ENCODE results near the gene RAB27A. TPM values are rescaled to one million over a fixed set of nuclear protein-coding genes. Genes with fewer than 3 reads are reported as not detected.
"Not testable (repeated sequence)": the region's sequence is repeated elsewhere in the genome, so short reads cannot be mapped to it uniquely, and the experiment has no call there.

Gene RAB27A
- polyA plus RNA-seq, 10 donors, result 6.3 to 10.3 (median 7.3) TPM

DNA sequence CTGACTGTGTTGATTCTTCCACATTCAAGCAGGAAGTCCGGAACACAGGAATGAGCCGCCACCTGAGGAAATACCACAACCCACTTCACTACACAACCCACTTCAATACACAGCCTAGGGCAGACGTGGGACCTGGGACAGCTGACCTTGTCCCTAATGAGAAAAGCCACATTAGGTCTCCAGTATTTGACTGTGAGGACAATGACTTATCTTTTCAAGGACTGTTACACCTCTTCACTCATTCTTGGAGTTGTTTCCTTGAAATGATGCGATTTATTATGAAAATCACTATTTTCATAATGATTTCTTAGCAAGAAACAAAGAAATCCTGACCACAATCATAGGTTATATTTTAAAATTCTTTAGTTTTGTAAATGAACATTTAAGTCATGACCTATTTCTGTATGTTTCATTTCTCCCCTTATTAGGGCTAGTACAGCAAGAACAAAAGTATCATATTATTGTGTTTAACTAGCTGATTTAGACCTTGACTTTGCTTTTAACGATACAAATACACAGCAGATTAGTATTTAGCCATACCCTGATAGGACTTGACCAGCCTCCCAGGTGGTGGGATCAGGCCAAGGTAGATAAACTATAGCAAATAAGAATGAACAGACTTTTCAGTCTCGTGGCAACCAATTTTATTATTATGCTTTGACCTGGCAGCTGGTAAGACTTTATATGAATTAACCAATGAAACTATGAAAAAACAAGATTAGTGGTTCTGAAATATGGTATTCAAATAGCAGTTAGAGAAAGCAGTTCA, 6.0 kb downstream of the RAB27A start:
- no peak for DNase-seq

- DNase-seq, result no peak
Observed at GRCh38 chr15:55282284-55282833, 7.3 kb downstream of the RAB27A start.

GRCh38 chr15:55281517-55282228, 7.9 kb downstream of the RAB27A start:
- no peak for DNase-seq

- not testable (repeated sequence) for DNase-seq
Observed at GRCh38 chr15:55280589-55280988, 9.0 kb downstream of the RAB27A start.

DNA sequence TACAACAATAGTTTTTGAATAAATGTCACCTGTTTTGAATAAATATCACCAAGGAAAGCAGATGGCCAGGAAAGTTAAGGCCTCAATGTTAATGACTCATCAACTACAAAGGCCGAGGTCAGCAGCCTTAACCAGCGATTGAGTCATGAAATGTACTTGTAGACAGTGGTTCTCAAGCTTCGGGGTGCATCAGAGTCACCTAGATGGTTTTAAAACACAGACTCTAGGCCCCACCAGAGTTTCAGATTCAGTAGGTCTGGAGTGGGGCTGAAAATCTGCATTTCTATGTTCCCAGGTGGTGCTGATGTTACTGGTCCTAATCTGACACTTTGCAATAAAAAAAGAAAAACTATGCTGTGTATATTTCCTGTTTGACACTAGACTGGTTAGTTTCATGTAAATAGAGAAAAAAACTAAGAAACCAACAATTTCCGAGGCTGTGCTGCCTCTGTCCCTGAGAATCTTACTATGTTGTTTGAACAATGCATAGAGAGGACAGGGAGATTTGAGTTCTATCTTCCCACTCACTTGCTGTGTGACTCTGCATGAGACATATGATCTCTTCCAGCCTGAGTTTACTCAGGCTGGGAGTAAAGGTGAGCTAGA, 9.8 kb downstream of the RAB27A start:
- DNase-seq, result no peak

DNA sequence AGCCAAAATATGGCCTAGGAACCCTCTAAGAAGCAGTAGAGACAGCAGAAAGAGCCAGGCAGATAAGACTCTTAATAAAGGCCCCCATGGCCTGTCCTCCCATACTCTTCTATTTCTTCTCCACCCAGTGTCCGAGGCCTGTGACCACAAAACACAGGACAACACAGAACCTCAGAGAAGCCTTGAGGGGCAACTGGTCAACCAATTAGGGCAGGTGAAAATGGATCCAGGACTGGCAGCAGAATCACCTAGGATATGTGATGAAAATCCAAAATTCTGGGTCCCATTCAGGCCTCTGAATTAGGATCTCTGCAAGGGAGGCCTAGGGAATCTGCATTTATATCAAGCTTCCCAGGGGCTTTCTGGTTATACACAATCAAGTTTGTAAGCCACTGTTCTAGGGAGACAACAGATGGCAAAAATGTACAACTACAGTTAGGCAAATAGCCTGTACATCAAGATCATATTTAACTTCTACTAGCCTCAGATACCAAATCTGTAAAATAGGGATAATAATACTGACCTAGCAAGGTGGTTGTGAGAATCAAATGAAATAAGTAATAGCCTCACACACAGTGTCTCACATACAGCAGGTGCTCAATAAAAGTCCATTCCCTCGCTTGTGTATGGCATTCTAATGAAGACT, 10.4 kb downstream of the RAB27A start:
- no peak for DNase-seq

DNA sequence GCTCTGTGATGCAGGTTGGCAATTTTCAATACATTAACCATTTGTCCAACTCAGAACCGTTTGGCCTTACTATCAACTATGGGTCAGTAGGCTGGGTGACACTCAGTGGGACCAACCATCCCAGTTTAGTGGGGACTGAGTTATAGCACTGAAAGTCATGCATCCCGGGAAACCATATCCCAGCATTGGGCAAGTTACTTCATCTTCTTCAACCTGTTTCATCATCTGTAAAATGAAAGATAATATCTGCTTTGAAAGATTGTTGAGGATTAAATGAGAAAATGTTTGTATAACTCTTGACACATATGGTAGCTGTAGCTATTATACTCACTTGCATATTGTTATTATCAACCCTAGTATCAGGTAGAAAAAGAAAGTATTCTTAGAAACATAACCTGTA, 11.9 kb downstream of the RAB27A start:
- no peak for DNase-seq

DNA sequence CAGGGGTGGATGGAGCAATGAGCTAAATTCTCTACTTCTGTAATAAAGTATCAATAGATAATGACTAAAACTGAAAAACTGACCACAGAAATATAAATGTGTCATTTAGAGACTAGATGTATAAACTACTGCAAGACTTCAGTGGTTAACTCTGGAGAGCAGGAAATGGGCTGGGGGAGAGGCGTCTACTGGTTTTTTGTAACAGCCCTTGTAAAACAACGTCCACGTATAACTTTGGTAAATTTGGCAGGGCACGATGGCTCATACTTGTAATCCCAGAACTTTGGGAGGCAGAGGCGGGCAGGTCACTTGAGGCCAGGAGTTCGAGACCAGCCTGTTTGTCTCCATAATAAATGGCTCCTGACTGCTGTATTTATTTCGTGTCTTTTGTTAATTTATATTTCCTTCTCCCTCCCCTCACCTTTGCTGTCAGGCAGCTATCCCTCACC, 12.5 kb downstream of the RAB27A start:
- DNase-seq, result no peak

- no peak for DNase-seq
Observed at GRCh38 chr15:55276324-55276723, 13.3 kb downstream of the RAB27A start.

DNA sequence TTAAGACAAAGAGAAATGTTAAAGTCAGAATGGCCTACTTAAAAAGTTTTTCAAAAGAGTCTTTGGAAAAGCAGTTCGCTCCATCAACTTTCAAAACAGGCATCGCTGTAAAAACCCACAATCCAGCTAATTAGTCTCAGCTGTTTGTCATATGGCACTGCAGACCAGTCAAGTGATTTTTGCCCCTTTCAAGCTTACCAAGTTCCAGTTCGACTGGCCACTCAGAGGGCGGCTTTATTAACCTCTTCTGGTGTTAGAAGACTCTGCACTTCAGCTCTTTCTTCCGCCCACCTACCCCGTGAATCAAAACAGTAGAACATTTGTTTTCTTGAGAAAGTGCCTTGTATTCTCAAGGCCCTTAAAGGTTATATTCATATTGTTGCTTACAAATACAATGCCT, 19.3 kb downstream of the RAB27A start:
- no peak for DNase-seq

DNA sequence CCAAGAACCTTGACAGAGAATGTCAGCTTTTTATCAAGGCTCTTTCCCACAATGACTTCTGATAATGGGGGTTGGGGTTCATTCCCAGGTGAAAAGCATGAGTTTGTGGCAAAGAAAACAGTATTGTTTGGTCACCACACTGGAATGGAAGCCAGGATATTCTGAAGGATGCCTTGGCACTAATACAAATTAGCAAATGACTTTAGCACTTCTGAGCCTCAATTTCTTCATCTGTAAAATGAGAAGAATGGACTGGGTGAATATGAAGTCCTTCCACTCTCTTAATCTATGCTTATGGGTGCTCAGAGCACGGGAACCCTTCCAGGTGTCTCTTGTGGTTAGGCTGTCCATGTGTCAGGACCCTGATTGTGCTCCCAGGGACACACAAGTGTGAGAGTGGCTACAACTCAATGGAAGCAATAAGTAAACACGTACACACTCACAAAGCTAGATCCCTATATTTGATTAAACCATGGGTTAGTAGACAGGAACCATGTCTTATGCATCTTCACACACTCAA, 21.4 kb downstream of the RAB27A start:
- DNase-seq, result no peak

GRCh38 chr15:55267401-55268175, 22.0 kb downstream of the RAB27A start:
- peak in 1 of 3 donors; percentile 22 for DNase-seq

DNA sequence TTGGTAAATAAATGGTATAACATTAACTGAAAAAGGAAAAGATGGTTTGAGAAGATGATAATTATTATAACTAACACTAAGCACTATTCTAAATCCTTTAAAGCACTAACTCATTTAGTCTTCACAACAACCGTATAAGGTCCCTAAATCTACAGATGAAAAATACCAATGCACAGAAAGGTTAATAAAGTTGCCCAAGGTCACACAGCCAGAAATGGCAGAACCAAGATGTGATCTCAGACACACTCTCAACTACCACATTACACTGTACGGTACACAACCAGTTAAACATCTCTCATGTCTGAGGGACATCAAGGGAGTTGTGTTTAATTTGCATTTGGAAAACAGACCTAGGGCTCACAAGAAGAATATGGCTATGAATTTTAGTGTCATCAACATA, 23.1 kb downstream of the RAB27A start:
- no peak for DNase-seq

DNA sequence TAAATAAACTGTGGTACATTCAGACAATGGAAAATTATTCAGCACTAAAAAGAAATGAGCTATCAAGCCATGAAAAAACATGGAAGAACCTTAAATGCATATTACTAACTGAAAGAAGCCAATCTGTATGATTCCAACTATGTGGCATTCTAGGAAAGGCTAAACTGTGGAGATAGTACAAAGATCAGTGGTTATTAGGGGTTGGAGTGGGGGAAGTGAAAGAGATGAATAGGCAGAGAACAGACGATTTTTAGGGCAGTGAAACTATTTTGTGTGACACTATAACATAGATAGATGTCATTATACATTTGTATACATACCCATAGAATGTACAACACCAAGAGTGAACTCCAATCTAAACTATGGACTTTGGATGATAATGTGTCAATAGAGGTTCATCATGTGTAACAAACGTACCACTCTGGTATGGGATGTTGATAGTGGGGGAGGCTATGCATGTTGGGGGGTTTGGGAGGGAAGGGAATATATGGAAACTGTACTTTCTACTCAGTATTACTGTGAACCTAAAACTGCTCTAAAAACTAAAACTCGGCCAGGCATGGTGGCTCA, 29.0 kb downstream of the RAB27A start:
- DNase-seq, result no peak

DNA sequence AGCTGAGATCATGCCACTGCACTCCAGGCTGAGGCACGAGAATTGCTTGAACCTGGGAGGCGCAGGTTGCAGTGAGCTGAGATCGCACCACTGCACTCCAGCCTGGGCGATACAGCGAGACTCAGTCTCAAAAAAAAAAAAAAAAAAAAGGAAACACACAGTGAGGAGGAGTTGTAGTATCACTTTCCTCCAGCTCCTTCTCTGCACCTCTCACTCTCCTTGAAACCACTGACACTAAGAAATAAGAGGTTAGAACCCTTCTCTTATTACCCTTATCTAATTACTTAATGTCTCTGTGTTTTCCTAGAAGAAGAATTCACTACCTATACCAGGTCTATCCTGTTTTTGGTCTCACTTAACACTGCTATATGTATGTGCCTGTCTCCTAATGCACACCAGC, 31.7 kb downstream of the RAB27A start:
- DNase-seq, result no peak

DNA sequence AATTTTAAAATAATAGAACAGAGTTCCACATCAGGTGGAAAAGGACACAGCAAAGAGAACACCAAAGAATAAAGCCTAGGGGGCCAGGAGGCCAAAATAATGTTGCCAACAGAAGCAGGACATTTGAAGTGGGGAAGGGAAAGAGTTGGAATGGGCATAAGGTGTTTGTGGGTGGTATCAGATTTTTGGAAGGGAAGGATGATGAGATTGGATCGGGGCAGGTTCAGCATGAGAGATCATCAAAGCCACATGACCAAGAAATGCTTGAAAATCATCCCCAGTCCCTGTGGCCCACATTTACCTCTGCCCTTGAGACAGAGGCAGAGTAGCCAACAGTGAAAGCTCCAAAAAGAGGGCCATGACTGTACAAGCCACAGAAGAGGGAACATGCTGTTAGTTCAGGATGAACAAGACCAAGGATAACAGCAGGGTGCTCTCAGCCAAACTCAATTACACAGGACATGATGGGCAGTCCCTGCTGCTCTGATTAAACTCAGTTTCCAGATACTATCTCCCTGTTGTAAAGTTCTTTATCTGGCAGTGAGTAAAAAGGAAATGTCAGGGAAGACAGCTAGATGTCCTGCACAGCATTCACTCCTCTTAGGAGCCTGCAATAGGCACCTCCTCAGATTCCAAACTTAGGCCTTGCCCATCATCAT, 32.5 kb downstream of the RAB27A start:
- DNase-seq, result no peak

GRCh38 chr15:55256281-55257011, 33.2 kb downstream of the RAB27A start:
- no peak for DNase-seq

DNA sequence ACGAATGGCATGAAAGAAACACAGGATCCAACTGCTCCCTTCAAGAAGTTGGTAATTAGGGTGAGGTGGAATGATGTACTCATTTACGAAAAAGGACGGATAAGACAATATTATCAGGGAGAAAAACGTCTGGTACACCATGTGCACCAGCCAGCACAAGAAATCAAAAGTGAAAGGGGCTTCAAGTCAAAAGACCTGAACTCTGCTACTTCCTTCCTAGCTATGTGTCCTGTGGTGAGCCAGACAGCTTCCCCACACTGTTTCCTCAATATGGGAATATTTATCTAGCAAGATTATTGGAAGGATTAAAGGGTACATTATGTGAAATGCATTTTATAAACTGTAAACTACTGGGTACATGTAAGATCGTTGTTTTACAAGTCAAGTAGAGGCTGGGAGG, 33.9 kb downstream of the RAB27A start:
- no peak for DNase-seq

DNA sequence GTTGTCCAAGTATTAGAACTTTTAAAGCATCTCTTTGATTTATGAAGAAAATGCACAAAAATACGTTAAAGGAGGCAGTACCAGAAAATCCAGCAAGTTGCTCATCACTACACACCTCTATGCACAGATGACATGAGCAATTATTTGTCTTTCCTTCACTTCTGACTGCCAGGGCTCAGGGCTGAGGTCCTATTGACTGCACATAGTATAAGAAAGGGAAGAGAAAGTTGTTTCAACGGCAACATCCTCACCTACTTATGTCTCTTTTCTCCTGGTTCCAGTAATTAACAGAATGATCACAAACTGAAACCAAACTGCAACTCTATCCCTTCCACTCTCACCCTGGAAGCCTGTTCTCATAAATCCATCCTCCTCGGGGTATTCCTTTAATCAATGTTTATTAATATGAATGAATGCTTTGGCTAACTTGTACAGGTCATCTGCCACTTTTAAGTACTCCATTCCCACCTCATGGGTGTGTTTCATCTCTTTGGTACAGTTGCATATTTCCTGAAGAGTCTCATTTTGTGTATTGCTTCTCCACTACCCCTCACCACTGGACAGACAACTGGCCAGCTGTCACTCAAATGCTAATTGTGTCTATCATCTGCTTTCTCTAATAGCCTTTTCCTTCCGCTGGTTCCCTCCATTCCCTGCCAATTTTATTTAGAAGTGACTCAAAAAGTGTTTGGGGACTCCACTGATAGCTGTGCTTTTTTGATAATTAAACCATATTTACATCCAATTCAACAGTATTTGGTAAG, 34.5 kb downstream of the RAB27A start:
- DNase-seq, result peak in 1 of 3 donors; percentile 27
